GM12878 (cell line): Measurements from ENCODE around the gene IFRD2. TPM values are rescaled to one million over a fixed set of nuclear protein-coding genes. Genes with fewer than 3 reads are reported as not detected.

Experiments used
- ATAC-seq: fragments of 200-7000 bp; cut with Tn5 transposase; 3 replicates; pipeline ENCODE4 v1.9.1; 2020; ENCODE audit warnings: mild to moderate bottlenecking, moderate library complexity
- BruUV-seq: library from RNA; stranded (reverse); fragments of 400-500 nt; replicated peaks from 2 replicates; lab custom pipeline; 2021; lab: Mats Ljungman, UMichigan
- CTCF ChIA-PET: fragments of 300-600 bp; sonication (Branson Sonifier 250); formaldehyde crosslinking; extraction: SDS; loops from one replicate; lab custom pipeline; 2021; ENCODE audit warnings: inconsistent platforms; lab: Yijun Ruan, JAX
- POLR2A ChIA-PET: fragments of 350-600 bp; formaldehyde crosslinking; extraction: SDS; loops from one replicate; lab custom pipeline; 2021; ENCODE audit warnings: inconsistent platforms; lab: Charles Lee
- RAD21 ChIA-PET: fragments of 300-600 bp; sonication (Branson Sonifier 250); formaldehyde crosslinking; loops from one replicate; lab custom pipeline; 2023; ENCODE audit warnings: antibody characterized with exemption; ENCODE audit not compliant: unreplicated experiment; lab: Charles Lee
- SMC1A ChIA-PET: fragments of 300-600 bp; sonication (Branson Sonifier 250); formaldehyde crosslinking; loops from one replicate; lab custom pipeline; 2023; ENCODE audit not compliant: unreplicated experiment, uncharacterized antibody; lab: Charles Lee
- DNase-seq: peaks from one replicate; pipeline ENCODE4 v3.0.0-alpha.2; 2011; ENCODE audit warnings: low read depth, low spot score
- FAIRE-seq: peaks from 3 replicates; lab custom pipeline; 2011; peaks lifted over from hg19 to GRCh38; lab: Jason Lieb, UNC
- H2AFZ ChIP-seq: 2 replicates; pipeline ENCODE4 v1.6.0; 2011; ENCODE audit warnings: low read depth, low read length, control low read depth; ENCODE audit not compliant: control insufficient read depth
- H3K27ac ChIP-seq: 2 replicates; pipeline ENCODE4 v1.5.1; 2011; ENCODE audit warnings: control low read depth; ENCODE audit not compliant: control insufficient read depth, insufficient read depth
- H3K27me3 ChIP-seq, 2 experiments: replicated peaks in 1 of 2; 2 replicates each; pipeline versions ENCODE4 v1.6.0 to v1.6.1; 2011; ENCODE audit warnings: low read length in 1 of 2; ENCODE audit not compliant: control insufficient read depth in 2 of 2, insufficient read depth in 2 of 2
- H3K36me3 ChIP-seq, 2 experiments: 2 replicates each; pipeline ENCODE4 v1.5.1; 2011; ENCODE audit warnings: low read length in 1 of 2; ENCODE audit not compliant: control insufficient read depth in 2 of 2, insufficient read depth in 2 of 2
- H3K4me1 ChIP-seq: 2 replicates; pipeline ENCODE4 v1.6.1; 2011; ENCODE audit warnings: mild to moderate bottlenecking, low read length, moderate library complexity, mixed read lengths; ENCODE audit not compliant: control insufficient read depth, insufficient read depth
- H3K4me2 ChIP-seq: 2 replicates; pipeline ENCODE4 v1.6.0; 2011; ENCODE audit warnings: control low read depth; ENCODE audit not compliant: control insufficient read depth, insufficient read depth
- H3K4me3 ChIP-seq: fragments of 200-600 bp; sonication (generic); 2 replicates; pipeline ENCODE4 v1.5.1; 2016
- H3K79me2 ChIP-seq: 2 replicates; pipeline ENCODE4 v1.6.0; 2011; ENCODE audit warnings: low read length; ENCODE audit not compliant: control insufficient read depth, insufficient read depth
- H3K9ac ChIP-seq: 2 replicates; pipeline ENCODE4 v1.8.0; 2011; ENCODE audit warnings: low read length, control low read depth, mixed read lengths; ENCODE audit not compliant: control insufficient read depth, insufficient read depth
- H3K9me3 ChIP-seq: replicated peaks from 3 replicates; pipeline ENCODE4 v1.5.1; 2011; ENCODE audit warnings: mild to moderate bottlenecking, low read length; ENCODE audit not compliant: control insufficient read depth, insufficient read depth
- H4K20me1 ChIP-seq: 2 replicates; pipeline ENCODE4 v1.6.0; 2011; ENCODE audit not compliant: control insufficient read depth, insufficient read depth
- CHD2 ChIP-seq: IDR thresholded peaks from 2 replicates; pipeline ENCODE4 v1.6.1; 2011; ENCODE audit warnings: low read depth, low read length, improper control_type of control experiment, borderline replicate concordance
- CREB1 ChIP-seq: IDR thresholded peaks from 2 replicates; pipeline ENCODE4 v1.6.1; 2012; ENCODE audit warnings: low read depth, mild to moderate bottlenecking, inconsistent platforms
- MEF2B ChIP-seq: fragments of 450-650 bp; IDR thresholded peaks from 2 replicates; pipeline ENCODE4 v1.6.1; 2018; ENCODE audit warnings: mild to moderate bottlenecking, moderate library complexity; ENCODE audit not compliant: partially characterized antibody, poor library complexity, severe bottlenecking
- MYC ChIP-seq: IDR thresholded peaks from 2 replicates; pipeline ENCODE4 v1.6.1; 2011; ENCODE audit warnings: mild to moderate bottlenecking, low read length, moderate library complexity, inconsistent platforms; ENCODE audit not compliant: insufficient read depth, insufficient replicate concordance, insufficient read length, severe bottlenecking
- NFXL1 ChIP-seq: fragments of 450-650 bp; IDR thresholded peaks from 2 replicates; pipeline ENCODE4 v1.6.1; 2017; ENCODE audit warnings: antibody characterized with exemption, mild to moderate bottlenecking, borderline replicate concordance
- NR2F1 ChIP-seq: fragments of 450-650 bp; conservative IDR thresholded peaks from 2 replicates; pipeline ENCODE4 v1.6.1; 2017; ENCODE audit warnings: mild to moderate bottlenecking
- POLR2A ChIP-seq: IDR thresholded peaks from 2 replicates; pipeline ENCODE4 v1.6.1; 2011; ENCODE audit warnings: low read depth, mild to moderate bottlenecking, low read length
- POLR2AphosphoS2 ChIP-seq: IDR thresholded peaks from 2 replicates; pipeline ENCODE4 v1.6.1; 2011; ENCODE audit warnings: low read depth, mild to moderate bottlenecking, low read length, improper control_type of control experiment, moderate library complexity
- POLR2AphosphoS5 ChIP-seq: IDR thresholded peaks from 2 replicates; pipeline ENCODE4 v1.6.1; 2011; ENCODE audit warnings: mild to moderate bottlenecking, low read length, inconsistent platforms
- RFX5 ChIP-seq: IDR thresholded peaks from 2 replicates; pipeline ENCODE4 v1.6.1; 2011; ENCODE audit warnings: low read depth, low read length, improper control_type of control experiment
- SIX5 ChIP-seq: IDR thresholded peaks from 2 replicates; pipeline ENCODE4 v1.6.1; 2011; ENCODE audit warnings: mild to moderate bottlenecking, low read depth, low read length, moderate library complexity; ENCODE audit not compliant: severe bottlenecking
- TCF3 ChIP-seq: IDR thresholded peaks from 2 replicates; pipeline ENCODE4 v1.6.1; 2012; ENCODE audit warnings: low read depth, mild to moderate bottlenecking, low read length, borderline replicate concordance; ENCODE audit not compliant: insufficient read depth
- ZNF24 ChIP-seq: fragments of 450-650 bp; IDR thresholded peaks from 2 replicates; pipeline ENCODE4 v1.6.1; 2017; ENCODE audit warnings: antibody characterized with exemption, mild to moderate bottlenecking
- WGBS: methylation state at CpG from one replicate; pipeline ENCODE4 v1.1.6; 2016; ENCODE audit warnings: low lambda C conversion rate; ENCODE audit not compliant: insufficient replicate concordance, insufficient coverage; ENCODE audit errors: missing lambda C conversion rate; 5-methylcytosine and 5-hydroxymethylcytosine counted together
- in situ Hi-C: fragments of 300-500 bp; cut with MboI; formaldehyde crosslinking; loops from 9 replicates; pipeline ENCODE4 v1.14.3; 2018; ENCODE audit warnings: mixed read lengths
- intact Hi-C: fragments of 100-400 bp; cut with micrococcal nuclease; formaldehyde crosslinking; loops from one replicate; pipeline ENCODE4 v1.14.2; 2022; ENCODE audit not compliant: unreplicated experiment
- polyA plus RNA-seq, 11 experiments: library from polyadenylated mRNA; depleted of rRNA in 4 of 11; unstranded in 6 of 11; stranded (reverse) in 5 of 11; fragments of >200 nt; fragmentation: Nextera tagmentation in 4 of 11; fragmentation: Illumina TruSeq in 1 of 11; extraction: Ambion mirVana in 4 of 11; extraction: Trizol in 1 of 11; gene quantifications; 1 replicate in 1 of 11; 2 replicates in 10 of 11; pipeline versions ENCODE4 v1.2.1 to v1.2.3, GENCODE V29; 2011 to 2016; ENCODE audit warnings: inconsistent platforms in 2 of 11, missing spikeins in 2 of 11, low read depth in 1 of 11
- total RNA-seq, 4 experiments: library from RNA; depleted of rRNA in 3 of 4; stranded (reverse); fragments of >200 nt in 3 of 4; fragmentation: Illumina TruSeq in 1 of 4; extraction: Trizol in 1 of 4; gene quantifications; 2 replicates each; pipeline versions ENCODE4 v1.2.1 to v1.2.3, GENCODE V29; 2013 to 2021
- TF ChIP-seq, protein P1 (sequence below): fragments of 450-650 bp; IDR thresholded peaks from 2 replicates; pipeline ENCODE4 v1.6.1; 2016; ENCODE audit warnings: mild to moderate bottlenecking

Gene IFRD2
- total and polyA plus RNA-seq, 10 of the 15 experiments (the other 5 are each of a cell fraction or from before 2014, with no cell fraction given), result 19.1 to 153 (median 80.3) TPM

DNA sequence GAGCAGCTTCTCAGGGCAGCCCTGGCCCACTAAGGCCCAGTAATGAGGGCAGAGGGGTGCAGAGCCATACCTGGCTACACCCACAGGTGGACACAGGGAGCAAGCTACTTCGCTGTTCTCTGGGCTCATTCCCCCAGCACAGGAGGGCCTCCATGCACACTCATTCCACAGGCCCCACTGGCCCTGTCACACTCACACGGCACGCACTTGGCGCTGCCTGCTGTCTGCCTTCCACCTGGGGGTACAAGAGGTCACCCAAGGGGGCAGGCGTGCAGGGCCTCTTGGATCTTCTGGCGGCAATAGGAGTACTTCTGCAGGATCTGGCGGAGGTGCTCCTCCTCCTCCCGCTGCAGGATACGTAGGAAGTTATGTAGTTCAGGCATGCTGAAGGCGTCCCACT is 38.1 kb upstream of the IFRD2 start:
- peaks cover 12% of the 10 kb centered on the region for H3K4me1 ChIP-seq
- no peak overlapping the region for H3K9ac ChIP-seq
- H3K36me3 ChIP-seq, result peaks cover 23 to 27% of the 10 kb centered on the region in 2 experiments

DNA sequence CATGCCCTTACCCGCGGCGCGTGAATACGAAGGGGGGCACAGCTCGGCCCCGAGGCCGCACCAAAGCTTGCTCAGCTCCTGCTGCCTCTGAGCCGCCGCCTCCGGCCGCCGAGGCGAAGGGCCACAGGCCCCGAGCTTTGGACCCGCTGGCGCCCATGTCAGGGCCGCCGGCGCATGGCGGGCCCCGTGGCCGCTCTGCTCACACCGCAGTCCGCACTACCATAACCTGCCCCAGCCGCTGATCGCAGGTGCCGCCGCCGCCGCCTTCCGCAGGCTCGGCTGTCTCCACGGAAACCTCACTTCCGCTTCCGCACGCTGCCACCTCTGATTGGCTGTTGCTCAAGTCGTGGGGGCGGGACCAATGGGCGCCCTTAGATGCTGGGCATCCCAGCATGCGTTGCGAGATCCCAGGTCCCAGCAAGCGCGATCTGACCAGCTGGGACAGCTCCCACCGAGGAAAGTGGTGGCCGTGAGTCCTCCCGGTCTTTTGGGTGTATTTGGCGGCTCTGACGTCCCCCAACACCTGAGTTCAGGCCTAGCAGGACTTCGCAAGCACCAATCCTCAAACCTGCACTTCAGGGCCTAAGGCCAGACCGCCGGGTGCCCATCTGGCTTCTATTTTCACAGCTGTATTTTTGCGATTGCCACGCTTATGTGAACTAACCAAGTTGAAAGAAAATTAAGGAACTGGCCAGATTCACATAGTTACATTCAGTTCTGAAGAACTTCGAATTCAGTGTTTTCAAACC is 35.9 kb upstream of the IFRD2 start, which contains the start of gene TUSC2:
TSS of gene TUSC2 (minus strand) at position 281 of the 749 bp plus-strand sequence. CDS start at position 157, 124 bp downstream.
- intact Hi-C loops (no loop called here), in situ Hi-C loops (no loop called here)
- 2% methylated on average over 53 of the region's 55 CpGs for WGBS
- DNase-seq (peak; percentile 81), FAIRE-seq (peak; percentile 86), ATAC-seq (peak; percentile 96)
- H3K27ac ChIP-seq, result peak within 1 kb of the TSS; percentile 69
- TSS peak; percentile 90 for BruUV-seq
- H3K4me2 ChIP-seq, result peak within 1 kb of the TSS; percentile 93
- peak within 1 kb of the TSS; percentile 76 for H2AFZ ChIP-seq
- peak within 1 kb of the TSS; percentile 98 for H3K9ac ChIP-seq
- RAD21 ChIA-PET, result interaction anchor here (1.4 to 3.4 kb wide), 3 partner anchors 9 to 29 kb away, joined by 3 to 21 read pairs (median 8); partner anchors contain the start of genes HYAL3 and NAA80
- SMC1A ChIA-PET, result interaction anchor here (1.1 to 1.9 kb wide), 3 partner anchors 9 to 29 kb away, joined by 3 to 20 read pairs (median 4); partner anchors contain the start of genes HYAL3 and NAA80
- CTCF ChIA-PET, result interaction anchor here (1.0 to 2.0 kb wide), 8 partner anchors 9 to 214 kb away, joined by 3 to 12 read pairs (median 4); partner anchors contain the start of genes HYAL3 and NAA80
- H3K4me1 ChIP-seq, result peaks cover 3% of the 10 kb centered on the region; the same call in 1 of the 2 replicates
- H3K4me3 ChIP-seq, result peak within 1 kb of the TSS; percentile 90
- H3K9me3 ChIP-seq, result no peaks in the 10 kb centered on the region
- no peaks in the 10 kb centered on the region for H3K27me3 ChIP-seq
- POLR2A ChIA-PET, result interaction anchor here (0.7 to 3.0 kb wide), 6 partner anchors 10 to 262 kb away, joined by 3 to 58 read pairs (median 6); partner anchors contain the start of genes CYB561D2, HYAL3, NAA80 and NPRL2
- H4K20me1 ChIP-seq, result no peaks in the 10 kb centered on the region
- peaks cover 17% of the 10 kb centered on the region for H3K79me2 ChIP-seq
- peaks cover 16 to 26% of the 10 kb centered on the region in 2 experiments for H3K36me3 ChIP-seq
- peak; percentile 83 for TF ChIP-seq CHD2
- TF ChIP-seq MYC, result no peak
- TF ChIP-seq TCF3, result peak; percentile 44; the same call in 1 of the 2 replicates
- peak; percentile 91 for TF ChIP-seq POLR2AphosphoS2
- peak; percentile 49; the same call in 1 of the 2 replicates for TF ChIP-seq RFX5
- TF ChIP-seq, protein P1, sequence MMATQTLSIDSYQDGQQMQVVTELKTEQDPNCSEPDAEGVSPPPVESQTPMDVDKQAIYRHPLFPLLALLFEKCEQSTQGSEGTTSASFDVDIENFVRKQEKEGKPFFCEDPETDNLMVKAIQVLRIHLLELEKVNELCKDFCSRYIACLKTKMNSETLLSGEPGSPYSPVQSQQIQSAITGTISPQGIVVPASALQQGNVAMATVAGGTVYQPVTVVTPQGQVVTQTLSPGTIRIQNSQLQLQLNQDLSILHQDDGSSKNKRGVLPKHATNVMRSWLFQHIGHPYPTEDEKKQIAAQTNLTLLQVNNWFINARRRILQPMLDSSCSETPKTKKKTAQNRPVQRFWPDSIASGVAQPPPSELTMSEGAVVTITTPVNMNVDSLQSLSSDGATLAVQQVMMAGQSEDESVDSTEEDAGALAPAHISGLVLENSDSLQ, result peak; percentile 76
- TF ChIP-seq NR2F1, result 0 out of 2 replicates have a peak, but pooled peaks have one; percentile 11
- peak; percentile 27 for TF ChIP-seq SIX5
- peak; percentile 92 for TF ChIP-seq CREB1
- TF ChIP-seq POLR2AphosphoS5, result peak; percentile 79
- TF ChIP-seq ZNF24, result no peak
- TF ChIP-seq NFXL1, result no peak

More for the DNA sequence above, 38.1 kb upstream of the IFRD2 start:
- DNase-seq, result no peak
- Histone ChIP-seq H2AFZ (no peak overlapping the region), H3K79me2 (peaks cover 38% of the 10 kb centered on the region), H3K27me3 (no peaks in the 10 kb centered on the region), H3K9me3 (no peaks in the 10 kb centered on the region), H3K27ac (no peak overlapping the region), H4K20me1 (no peaks in the 10 kb centered on the region; the same call in 1 of the 2 replicates), H3K4me2 (no peak overlapping the region), H3K4me3 (no peak overlapping the region)
- 91% methylated on average over 10 of the region's 10 CpGs for WGBS
- no peak for ATAC-seq
- intact Hi-C loops (no loop called here), in situ Hi-C loops (loop anchor here (10.0 kb wide), 1 partner anchor 1064 kb away; the partner anchor contains the start of gene RBM15B)
- FAIRE-seq, result no peak
- POLR2A ChIA-PET, result no interaction called here
- no TSS peak for BruUV-seq
- SMC1A ChIA-PET, result no interaction called here
- RAD21 ChIA-PET, result interaction anchor here (1.4 kb wide), 1 partner anchor 31 kb away, joined by 3 read pairs; the partner anchor contains the start of genes HYAL3 and NAA80
- CTCF ChIA-PET, result no interaction called here
- TF ChIP-seq POLR2A (peak; percentile 10; the same call in 1 of the 2 replicates), MEF2B (no peak)
